Measurements from ENCODE around the gene GFI1.

GFI1 gene

GRCh38 chr1:92500552-92500951 lies 13.8 kb upstream of the GFI1 start:
- Histone ChIP-seq H3K36me3 (ENCODE audit: insufficient read depth, insufficient read length, low read length) (no peaks in the 10 kb centered on the region), H3K27me3 (ENCODE audit: insufficient read depth, insufficient read length) (no peaks in the 10 kb centered on the region), H3K4me1 (ENCODE audit: insufficient read depth, insufficient read length) (no peaks in the 10 kb centered on the region), H3K4me3 (ENCODE audit: insufficient read length, low read depth) (no peak overlapping the region), H3K9ac (ENCODE audit: insufficient read length, low read depth) (no peak overlapping the region), H3K9me3 (ENCODE audit: insufficient read depth, low read length) (no peaks in the 10 kb centered on the region)
- no peak for DNase-seq (ENCODE audit: low read depth, low spot score)
- TF ChIP-seq YY1 (IDR thresholded peaks at IDR 0.05; ENCODE audit: insufficient read depth, insufficient read length): no peak
- no peak for TF ChIP-seq SUZ12 (IDR thresholded peaks at IDR 0.05; ENCODE audit: extremely low read depth, insufficient read depth, insufficient read length)
- TF ChIP-seq ZNF274 (IDR thresholded peaks at IDR 0.05; ENCODE audit: low read depth, low read length): no peak

DNA sequence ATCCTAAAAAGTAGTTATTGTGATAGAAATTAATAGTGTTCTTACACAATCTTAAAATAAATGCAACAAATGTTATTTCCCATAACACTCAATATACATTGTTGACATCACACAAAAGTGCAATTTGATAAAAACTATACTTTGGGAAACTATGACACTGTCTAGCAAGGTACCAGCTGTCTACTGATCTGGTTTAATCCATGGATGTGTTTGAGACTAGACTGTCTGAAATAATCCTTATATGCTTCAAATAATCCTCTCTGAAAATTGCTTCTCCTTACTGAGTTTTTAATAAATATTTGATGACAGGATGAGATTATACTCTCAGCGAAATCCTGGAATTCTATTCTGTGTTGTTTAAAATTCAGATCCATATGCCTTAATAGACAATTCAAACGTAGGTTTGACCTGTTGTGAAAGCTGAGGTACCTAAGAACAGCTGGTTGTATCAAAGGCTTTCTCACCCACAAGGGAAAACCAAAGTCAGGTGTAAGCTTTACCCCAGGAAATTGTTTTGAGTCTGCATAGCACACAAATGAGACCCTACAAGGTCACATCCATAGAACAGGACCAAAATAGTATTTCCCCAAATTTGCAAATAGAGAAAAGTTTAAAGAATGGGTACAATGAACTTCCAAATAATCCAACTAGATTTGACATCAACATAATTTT lies 8.8 kb upstream of the GFI1 start:
- Histone ChIP-seq H3K36me3 (ENCODE audit: insufficient read depth, insufficient read length, low read length) (no peaks in the 10 kb centered on the region), H3K4me3 (ENCODE audit: insufficient read length, low read depth) (no peak overlapping the region), H3K9ac (ENCODE audit: insufficient read length, low read depth) (no peak overlapping the region), H3K27me3 (ENCODE audit: insufficient read depth, insufficient read length) (no peaks in the 10 kb centered on the region), H3K4me1 (ENCODE audit: insufficient read depth, insufficient read length) (no peaks in the 10 kb centered on the region), H3K9me3 (ENCODE audit: insufficient read depth, low read length) (no peaks in the 10 kb centered on the region)
- no peak for DNase-seq (ENCODE audit: low read depth, low spot score)
- TF ChIP-seq YY1 (IDR thresholded peaks at IDR 0.05; ENCODE audit: insufficient read depth, insufficient read length) (no peak), ZNF274 (IDR thresholded peaks at IDR 0.05; ENCODE audit: low read depth, low read length) (no peak), SUZ12 (IDR thresholded peaks at IDR 0.05; ENCODE audit: extremely low read depth, insufficient read depth, insufficient read length) (no peak)

GRCh38 chr1:92494485-92495141 lies 7.9 kb upstream of the GFI1 start:
- Histone ChIP-seq H3K4me3 (ENCODE audit: insufficient read length, low read depth) (no peak overlapping the region), H3K27me3 (ENCODE audit: insufficient read depth, insufficient read length) (peaks cover 5% of the 10 kb centered on the region), H3K36me3 (ENCODE audit: insufficient read depth, insufficient read length, low read length) (no peaks in the 10 kb centered on the region), H3K9ac (ENCODE audit: insufficient read length, low read depth) (no peak overlapping the region), H3K9me3 (ENCODE audit: insufficient read depth, low read length) (no peaks in the 10 kb centered on the region), H3K4me1 (ENCODE audit: insufficient read depth, insufficient read length) (no peaks in the 10 kb centered on the region)
- no peak for DNase-seq (ENCODE audit: low read depth, low spot score)
- TF ChIP-seq SUZ12 (IDR thresholded peaks at IDR 0.05; ENCODE audit: extremely low read depth, insufficient read depth, insufficient read length) (no peak), ZNF274 (IDR thresholded peaks at IDR 0.05; ENCODE audit: low read depth, low read length) (no peak), YY1 (IDR thresholded peaks at IDR 0.05; ENCODE audit: insufficient read depth, insufficient read length) (no peak)

DNA sequence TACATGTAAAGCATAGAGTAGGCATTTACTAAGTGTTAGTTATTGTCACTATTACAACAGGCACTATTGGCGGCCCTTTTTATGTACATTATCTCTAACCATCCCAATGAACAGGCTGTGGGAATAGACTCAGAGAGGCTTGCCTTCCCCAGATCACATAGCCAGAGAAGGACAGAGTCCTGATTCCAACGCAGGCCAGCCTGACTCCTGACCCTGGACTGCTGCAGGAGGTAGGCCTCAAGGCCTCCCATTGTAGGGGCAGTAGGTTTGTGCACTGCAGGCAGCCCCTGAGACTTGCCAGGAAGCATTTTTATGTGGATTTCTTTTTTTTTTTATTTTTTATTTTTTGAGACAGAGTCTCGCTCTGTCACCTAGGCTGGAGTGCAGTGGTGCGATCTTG lies 6.4 kb upstream of the GFI1 start:
- Histone ChIP-seq H3K4me1 (ENCODE audit: insufficient read depth, insufficient read length) (no peaks in the 10 kb centered on the region), H3K9me3 (ENCODE audit: insufficient read depth, low read length) (no peaks in the 10 kb centered on the region), H3K36me3 (ENCODE audit: insufficient read depth, insufficient read length, low read length) (no peaks in the 10 kb centered on the region), H3K27me3 (ENCODE audit: insufficient read depth, insufficient read length) (peaks cover 20% of the 10 kb centered on the region), H3K9ac (ENCODE audit: insufficient read length, low read depth) (no peak overlapping the region), H3K4me3 (ENCODE audit: insufficient read length, low read depth) (no peak overlapping the region)
- no peak for DNase-seq (ENCODE audit: low read depth, low spot score)
- TF ChIP-seq ZNF274 (IDR thresholded peaks at IDR 0.05; ENCODE audit: low read depth, low read length) (no peak), YY1 (IDR thresholded peaks at IDR 0.05; ENCODE audit: insufficient read depth, insufficient read length) (no peak), SUZ12 (IDR thresholded peaks at IDR 0.05; ENCODE audit: extremely low read depth, insufficient read depth, insufficient read length) (no peak)

DNA sequence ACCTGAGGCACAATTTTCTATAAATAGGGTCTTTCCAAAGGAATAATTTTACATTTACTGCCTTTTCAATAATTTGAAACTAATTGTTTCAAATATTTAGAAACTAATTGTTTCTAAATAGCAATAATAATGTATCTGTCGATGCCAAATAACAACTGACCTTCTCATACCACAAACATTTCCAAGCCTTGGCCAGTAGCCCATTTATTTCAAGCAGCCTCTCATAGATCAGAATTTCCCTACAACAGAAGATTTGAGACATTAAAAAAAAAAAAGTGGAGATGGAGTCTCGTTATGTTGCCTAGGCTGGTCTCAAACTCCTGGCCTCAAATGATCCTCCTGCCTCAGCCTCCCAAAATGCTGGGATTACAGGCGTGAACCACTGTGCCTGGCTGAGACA lies 2.1 kb upstream of the GFI1 start:
- no peak overlapping the region for H3K4me3 ChIP-seq (ENCODE audit: insufficient read length, low read depth)
- DNase-seq (ENCODE audit: low read depth, low spot score): no peak
- H3K27me3 ChIP-seq (ENCODE audit: insufficient read depth, insufficient read length): peaks cover 63% of the 10 kb centered on the region
- no peaks in the 10 kb centered on the region for H3K9me3 ChIP-seq (ENCODE audit: insufficient read depth, low read length)
- no peaks in the 10 kb centered on the region for H3K36me3 ChIP-seq (ENCODE audit: insufficient read depth, insufficient read length, low read length)
- H3K4me1 ChIP-seq (ENCODE audit: insufficient read depth, insufficient read length): peaks cover 8% of the 10 kb centered on the region
- no peak for TF ChIP-seq ZNF274 (IDR thresholded peaks at IDR 0.05; ENCODE audit: low read depth, low read length)
- TF ChIP-seq YY1 (IDR thresholded peaks at IDR 0.05; ENCODE audit: insufficient read depth, insufficient read length): no peak
- no peak for TF ChIP-seq SUZ12 (IDR thresholded peaks at IDR 0.05; ENCODE audit: extremely low read depth, insufficient read depth, insufficient read length)
- no peak overlapping the region for H3K9ac ChIP-seq (ENCODE audit: insufficient read length, low read depth)

- Histone ChIP-seq H3K36me3 (ENCODE audit: insufficient read depth, insufficient read length, low read length) (no peaks in the 10 kb centered on the region), H3K27me3 (ENCODE audit: insufficient read depth, insufficient read length) (peaks cover 67% of the 10 kb centered on the region), H3K4me3 (ENCODE audit: insufficient read length, low read depth) (no peak overlapping the region), H3K4me1 (ENCODE audit: insufficient read depth, insufficient read length) (peaks cover 10% of the 10 kb centered on the region), H3K9me3 (ENCODE audit: insufficient read depth, low read length) (no peaks in the 10 kb centered on the region), H3K9ac (ENCODE audit: insufficient read length, low read depth) (no peak overlapping the region)
- TF ChIP-seq YY1 (IDR thresholded peaks at IDR 0.05; ENCODE audit: insufficient read depth, insufficient read length): no peak
- no peak for TF ChIP-seq ZNF274 (IDR thresholded peaks at IDR 0.05; ENCODE audit: low read depth, low read length)
- TF ChIP-seq SUZ12 (IDR thresholded peaks at IDR 0.05; ENCODE audit: extremely low read depth, insufficient read depth, insufficient read length): no peak
- no peak for DNase-seq (ENCODE audit: low read depth, low spot score)
Measured at GRCh38 chr1:92488416-92488815, 1.7 kb upstream of the GFI1 start.

GRCh38 chr1:92487078-92487605 lies 417 bp upstream of the GFI1 start:
- Histone ChIP-seq H3K4me1 (ENCODE audit: insufficient read depth, insufficient read length) (peaks cover 22% of the 10 kb centered on the region), H3K36me3 (ENCODE audit: insufficient read depth, insufficient read length, low read length) (no peaks in the 10 kb centered on the region), H3K4me3 (ENCODE audit: insufficient read length, low read depth) (peak overlapping the region; percentile 46), H3K9ac (ENCODE audit: insufficient read length, low read depth) (peak overlapping the region; percentile 44), H3K27me3 (ENCODE audit: insufficient read depth, insufficient read length) (peaks cover 80% of the 10 kb centered on the region), H3K9me3 (ENCODE audit: insufficient read depth, low read length) (no peaks in the 10 kb centered on the region)
- no peak for DNase-seq (ENCODE audit: low read depth, low spot score)
- TF ChIP-seq YY1 (IDR thresholded peaks at IDR 0.05; ENCODE audit: insufficient read depth, insufficient read length) (no peak), ZNF274 (IDR thresholded peaks at IDR 0.05; ENCODE audit: low read depth, low read length) (no peak), SUZ12 (IDR thresholded peaks at IDR 0.05; ENCODE audit: extremely low read depth, insufficient read depth, insufficient read length) (no peak)
